Stimulated activated CD4-positive, alpha-beta T cell treated with anti-CD3 and anti-CD28 coated beads, Interleukin-1b, Interleukin-23, amount 100 ng/mL, for 48 hours (primary cell): ENCODE measurements around the gene SUFU.
"Not testable (repeated sequence)": the region's sequence is repeated elsewhere in the genome, so short reads cannot be mapped to it uniquely, and the experiment has no call there.

ENCODE experiments used
- DNase-seq: peaks from one replicate; pipeline ENCODE4 v3.0.0-alpha.2; 2020

The SUFU gene

DNA sequence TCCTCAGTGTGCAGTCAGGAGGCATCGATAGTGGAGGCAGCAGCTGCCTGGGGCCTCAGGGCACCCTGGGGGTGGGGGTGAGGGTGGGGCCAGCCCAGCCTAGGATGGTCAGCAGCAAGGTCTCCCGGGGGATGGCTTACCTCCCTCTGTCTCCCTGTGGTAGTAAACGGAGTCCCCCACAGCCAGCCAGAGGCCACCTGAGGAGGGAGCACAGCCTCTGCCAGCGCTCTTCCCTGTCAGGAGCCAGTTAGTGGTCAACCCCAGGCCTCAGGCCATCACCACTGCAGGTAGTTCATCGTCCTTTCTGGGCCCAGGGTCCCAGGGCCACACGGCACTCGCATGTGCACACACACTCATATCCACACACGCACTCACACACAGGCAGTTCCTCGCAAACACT is 23.4 kb upstream of the SUFU start:
- no peak for DNase-seq

DNA sequence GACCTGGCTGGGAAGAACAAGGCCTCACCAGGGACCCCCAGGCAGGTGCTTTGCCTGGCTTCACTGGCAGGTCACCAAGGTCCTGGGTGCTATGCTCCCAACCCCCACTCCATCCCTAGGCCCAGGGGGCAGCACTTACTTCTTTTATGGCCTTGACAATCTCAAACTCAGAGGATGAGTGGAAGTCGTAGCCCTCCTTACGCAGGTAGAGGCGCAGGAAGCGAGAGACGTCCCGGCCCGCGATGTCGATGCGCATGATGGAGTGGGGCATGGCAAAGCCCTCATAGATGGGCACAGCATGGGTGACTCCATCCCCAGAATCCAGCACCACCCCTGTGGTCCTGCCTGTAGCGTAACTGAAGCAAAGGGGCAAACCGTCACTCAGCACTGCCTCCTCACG is 19.8 kb upstream of the SUFU start:
- no peak for DNase-seq

- DNase-seq: no peak
These were observed 18.5 kb upstream of the SUFU start for GRCh38 chr10:102485093-102485784.

GRCh38 chr10:102491136-102491535 is 12.6 kb upstream of the SUFU start:
- DNase-seq: no peak

GRCh38 chr10:102492344-102492939 is 11.3 kb upstream of the SUFU start:
- no peak for DNase-seq

- no peak for DNase-seq
These were observed 10.8 kb upstream of the SUFU start for GRCh38 chr10:102492983-102493382.

DNA sequence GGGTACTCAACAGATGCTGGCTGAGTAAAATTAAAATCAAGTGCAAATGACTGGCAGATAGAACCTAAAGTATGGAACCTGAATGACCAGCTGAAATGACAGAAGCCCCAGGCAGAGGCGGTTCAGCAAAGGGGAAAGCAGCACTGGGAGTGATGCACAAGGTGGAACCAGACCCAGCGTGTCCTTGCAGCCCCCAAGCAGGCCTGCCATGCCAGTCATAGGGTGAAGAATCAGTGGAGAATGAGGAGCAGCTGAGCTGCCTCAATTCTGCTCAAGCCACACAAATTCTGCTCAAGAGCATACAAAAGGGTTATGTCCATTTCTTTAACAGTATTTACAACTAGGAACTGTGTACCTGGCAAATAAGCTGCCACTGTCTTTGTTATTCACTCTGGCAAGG is 10.0 kb upstream of the SUFU start:
- DNase-seq: no peak

DNA sequence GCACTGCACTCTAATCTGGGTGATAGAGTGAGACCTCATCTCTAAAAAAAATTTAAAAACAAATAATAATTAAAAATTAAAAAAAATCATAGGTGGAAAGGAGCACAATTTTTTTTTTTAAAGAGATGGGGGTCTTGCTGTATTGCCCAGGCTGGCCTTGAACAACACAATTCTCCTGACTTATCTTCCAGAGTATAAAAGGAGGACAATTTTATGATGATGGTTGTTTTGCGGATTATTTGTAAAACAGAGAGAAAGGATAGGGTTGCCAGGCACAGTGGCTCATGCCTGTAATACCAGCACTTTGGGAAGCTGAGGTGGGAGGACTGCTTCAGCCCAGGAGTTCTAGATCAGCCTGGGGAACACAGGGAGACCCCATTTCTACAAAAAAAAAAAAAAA is 6.2 kb upstream of the SUFU start:
- no peak for DNase-seq

DNA sequence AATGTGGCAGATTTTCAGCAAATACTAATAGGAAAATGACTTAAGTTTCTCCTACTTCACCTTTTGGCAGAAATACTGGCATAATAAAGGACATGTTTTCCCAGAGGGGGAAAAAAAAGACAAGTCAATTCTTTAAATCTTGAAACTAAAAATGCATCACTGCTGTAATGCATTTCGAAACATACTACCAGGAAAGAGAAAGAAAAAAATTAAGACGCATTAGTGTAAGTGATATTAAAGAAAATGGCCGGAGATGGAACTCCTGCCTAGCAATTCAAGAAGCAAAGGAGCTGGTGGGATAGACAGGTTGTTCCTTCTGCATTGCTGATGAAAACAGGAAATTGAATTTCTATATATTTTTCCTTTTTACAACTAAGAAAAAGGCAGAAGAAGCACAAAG is 4.4 kb upstream of the SUFU start:
- no peak for DNase-seq

- DNase-seq: not testable (repeated sequence)
These were observed 3.1 kb upstream of the SUFU start for GRCh38 chr10:102500686-102501085.

DNA sequence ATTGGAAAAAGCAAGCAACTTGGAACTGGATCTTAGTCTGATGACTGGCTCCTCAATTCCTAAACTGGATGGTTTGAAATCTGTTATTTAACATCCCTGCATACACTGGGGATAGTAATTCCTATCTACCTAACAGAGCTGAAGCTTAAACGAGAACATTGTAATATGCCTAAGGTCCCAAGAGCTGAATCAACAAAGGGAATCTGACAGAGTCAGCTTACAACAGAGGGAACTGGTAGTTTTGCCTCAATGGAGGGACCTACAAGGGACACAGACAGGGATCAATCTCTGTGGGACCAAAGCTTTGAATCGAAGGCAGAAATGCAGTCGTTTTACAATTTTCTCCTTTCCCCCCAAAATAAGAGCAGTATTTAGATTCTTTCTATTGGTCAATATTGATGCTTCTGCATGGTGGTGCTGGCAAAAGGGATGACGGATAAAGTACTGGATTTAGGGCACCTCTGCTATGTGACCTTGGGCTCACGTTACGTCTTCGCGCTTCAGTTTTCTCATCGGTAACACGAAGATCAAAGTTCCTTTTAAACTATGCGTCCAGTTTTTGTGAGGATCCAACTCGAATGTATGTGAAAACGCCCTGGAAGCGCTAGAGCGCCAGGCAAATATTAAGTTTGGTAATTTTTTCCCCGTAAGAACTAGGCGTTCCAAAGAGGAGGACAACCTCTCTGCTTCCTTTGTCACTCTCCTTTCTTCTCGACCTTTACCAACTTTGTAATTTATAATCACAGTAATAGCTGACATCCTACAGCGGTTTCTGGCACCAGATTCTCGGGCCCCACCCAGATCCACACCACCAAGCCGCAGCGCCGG is 2.4 kb upstream of the SUFU start:
- no peak for DNase-seq

- DNase-seq: peak; percentile 99
These were observed 1.8 kb upstream of the SUFU start for GRCh38 chr10:102502029-102502336.

GRCh38 chr10:102502337-102503151 is 1.2 kb upstream of the SUFU start, which contains the start of gene ACTR1A:
TSS of gene ACTR1A (minus strand) at chr10:102502712. CDS start at chr10:102502647, 65 bp downstream.
- DNase-seq: peak; percentile 94

DNA sequence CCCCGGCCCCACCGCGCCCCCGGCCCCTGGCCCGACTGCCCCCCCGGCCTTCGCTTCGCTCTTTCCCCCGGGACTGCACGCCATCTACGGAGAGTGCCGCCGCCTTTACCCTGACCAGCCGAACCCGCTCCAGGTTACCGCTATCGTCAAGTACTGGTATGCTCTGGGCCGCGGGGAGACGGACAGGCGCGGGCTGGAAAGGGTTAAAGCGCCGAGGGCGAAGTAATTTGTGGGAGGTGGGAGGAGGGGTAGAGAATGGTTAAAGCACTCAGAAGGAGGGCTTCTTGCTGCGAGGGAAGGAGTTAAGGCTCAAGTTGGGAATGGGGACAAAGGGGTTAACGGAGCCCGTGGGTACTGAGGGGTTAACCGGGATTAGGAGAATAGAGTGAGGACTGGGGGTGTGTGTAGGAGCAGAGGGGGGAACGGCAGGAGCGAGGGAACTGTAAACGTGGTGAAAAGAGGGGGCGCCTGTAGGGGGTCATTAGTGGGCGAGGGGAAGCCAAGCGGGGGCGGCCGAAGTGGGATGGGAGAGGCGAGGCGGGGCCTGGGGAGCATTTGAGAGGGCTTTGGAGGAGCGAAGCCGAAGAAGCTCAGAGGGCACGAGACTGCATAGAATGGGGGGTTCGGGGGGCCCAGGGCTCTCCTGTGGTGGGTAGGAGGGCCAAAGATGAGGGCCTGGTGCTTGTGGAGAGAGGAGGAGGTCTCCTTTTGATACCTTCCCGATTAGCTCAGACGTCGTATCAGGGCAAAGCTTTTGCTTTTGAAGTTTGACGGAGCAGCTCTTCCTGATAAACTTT is 605 bp downstream of the SUFU start:
- DNase-seq: peak; percentile 31

GRCh38 chr10:102504976-102505300 is 1.2 kb downstream of the SUFU start:
- DNase-seq: no peak

GRCh38 chr10:102505462-102506115 is 1.8 kb downstream of the SUFU start:
- no peak for DNase-seq

DNA sequence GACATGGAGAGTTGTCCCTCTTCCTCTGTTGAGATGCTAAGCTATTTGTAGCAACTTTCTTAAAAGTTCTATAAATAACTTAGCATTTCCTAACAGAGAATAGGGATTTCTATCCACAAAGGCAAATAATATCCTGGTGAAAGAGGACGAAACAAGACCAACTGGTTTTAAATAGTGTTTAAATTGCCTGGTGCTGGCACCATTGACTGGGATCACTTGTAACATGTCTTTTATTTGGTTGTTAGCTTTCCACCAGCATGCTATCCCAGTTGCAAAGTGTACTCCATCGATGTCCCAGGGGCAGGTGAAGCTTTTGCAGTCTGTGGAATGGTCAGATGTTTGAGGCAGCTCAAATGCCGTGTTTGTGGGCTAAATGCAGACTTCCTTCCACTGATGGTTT is 3.7 kb downstream of the SUFU start:
- no peak for DNase-seq

DNA sequence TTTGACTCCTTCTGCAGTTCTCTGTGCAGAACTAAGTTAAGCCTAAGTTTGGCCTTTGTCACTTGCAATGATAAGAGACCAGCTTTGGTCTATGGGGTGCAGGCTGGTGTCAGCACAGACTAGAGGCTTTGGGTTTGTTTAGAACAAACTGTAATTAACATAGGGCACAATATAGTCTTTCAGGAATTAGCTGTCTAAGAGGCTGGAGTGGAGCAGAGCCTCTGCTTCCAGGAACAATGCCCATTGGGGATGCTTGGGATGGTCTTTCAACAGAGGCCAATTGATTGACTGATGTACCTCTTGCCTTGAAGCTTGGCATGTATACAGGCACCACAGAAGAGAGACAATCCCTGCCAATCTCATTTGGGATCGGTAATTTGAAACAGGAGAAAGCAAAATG is 4.7 kb downstream of the SUFU start:
- DNase-seq: no peak

- DNase-seq: no peak
These were observed 5.6 kb downstream of the SUFU start for GRCh38 chr10:102509387-102509786.

DNA sequence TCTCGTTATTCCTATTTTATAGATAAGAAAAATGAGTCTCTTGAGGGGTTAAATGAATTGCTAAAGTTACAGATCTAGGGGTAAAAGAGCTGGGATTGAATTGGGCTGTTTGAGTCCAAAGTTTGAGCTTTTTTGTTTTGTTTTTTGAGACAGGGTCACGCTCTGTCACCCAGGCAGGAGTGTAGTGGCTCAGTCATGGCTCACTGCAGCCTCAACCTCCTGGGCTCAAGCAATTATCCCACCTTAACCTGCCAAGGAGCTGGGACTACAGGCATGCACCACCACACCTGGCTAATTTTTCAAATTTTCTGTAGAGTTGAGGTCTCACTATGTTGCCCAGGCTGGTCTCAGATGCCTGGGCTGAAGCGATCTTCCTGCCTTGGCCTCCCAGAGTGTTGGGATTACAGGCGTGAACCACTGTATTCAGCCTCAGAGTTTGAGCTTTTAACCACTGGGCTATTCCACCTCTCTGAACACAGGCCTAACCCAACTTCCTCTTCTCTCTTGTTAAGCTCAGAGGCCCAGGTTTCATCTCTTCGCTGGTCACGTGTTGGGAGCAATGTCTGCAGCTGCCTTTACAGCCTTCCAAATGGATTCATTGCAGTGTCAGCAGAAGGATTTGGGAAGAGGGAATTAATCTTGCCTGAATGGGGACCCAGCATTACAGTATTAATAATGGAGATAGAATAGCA is 8.0 kb downstream of the SUFU start:
- no peak for DNase-seq
